HG03175 (cell line): ENCODE results near the gene TRAF4.

Source experiments
- ATAC-seq: cut with Tn5 transposase; IDR thresholded peaks from one replicate; pipeline ENCODE4 v1.9.1; 2021; ENCODE audit warnings: mild to moderate bottlenecking, moderate library complexity; ENCODE audit not compliant: unreplicated experiment

Gene TRAF4, protein sequence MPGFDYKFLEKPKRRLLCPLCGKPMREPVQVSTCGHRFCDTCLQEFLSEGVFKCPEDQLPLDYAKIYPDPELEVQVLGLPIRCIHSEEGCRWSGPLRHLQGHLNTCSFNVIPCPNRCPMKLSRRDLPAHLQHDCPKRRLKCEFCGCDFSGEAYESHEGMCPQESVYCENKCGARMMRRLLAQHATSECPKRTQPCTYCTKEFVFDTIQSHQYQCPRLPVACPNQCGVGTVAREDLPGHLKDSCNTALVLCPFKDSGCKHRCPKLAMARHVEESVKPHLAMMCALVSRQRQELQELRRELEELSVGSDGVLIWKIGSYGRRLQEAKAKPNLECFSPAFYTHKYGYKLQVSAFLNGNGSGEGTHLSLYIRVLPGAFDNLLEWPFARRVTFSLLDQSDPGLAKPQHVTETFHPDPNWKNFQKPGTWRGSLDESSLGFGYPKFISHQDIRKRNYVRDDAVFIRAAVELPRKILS

GRCh38 chr17:28743243-28744103 lies at the start of gene TRAF4:
TSS of gene TRAF4 (plus strand) at chr17:28744011. CDS start at chr17:28744113, 102 bp downstream.
- peak; percentile 72 for ATAC-seq

GRCh38 chr17:28698253-28698941 lies 45.4 kb upstream of the TRAF4 start:
- no peak for ATAC-seq

DNA sequence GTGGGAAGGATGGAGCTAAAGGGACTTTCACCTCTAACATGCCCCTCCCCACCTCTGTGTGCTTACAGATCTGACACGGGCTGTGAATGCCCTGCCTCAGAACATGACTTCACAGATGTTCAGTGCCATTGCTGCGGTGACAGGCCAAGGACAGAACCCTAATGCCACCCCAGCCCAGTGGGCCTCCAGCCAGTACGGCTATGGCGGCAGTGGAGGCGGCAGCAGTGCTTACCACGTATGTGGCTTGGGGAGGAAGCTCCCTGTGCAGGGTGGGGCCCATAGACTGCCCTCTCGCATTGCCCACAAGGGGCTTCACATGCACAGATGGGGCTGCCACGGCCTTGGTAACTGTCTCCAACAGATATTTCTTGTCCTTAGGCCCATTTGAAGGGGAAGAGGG lies 43.5 kb upstream of the TRAF4 start:
- ATAC-seq: no peak

DNA sequence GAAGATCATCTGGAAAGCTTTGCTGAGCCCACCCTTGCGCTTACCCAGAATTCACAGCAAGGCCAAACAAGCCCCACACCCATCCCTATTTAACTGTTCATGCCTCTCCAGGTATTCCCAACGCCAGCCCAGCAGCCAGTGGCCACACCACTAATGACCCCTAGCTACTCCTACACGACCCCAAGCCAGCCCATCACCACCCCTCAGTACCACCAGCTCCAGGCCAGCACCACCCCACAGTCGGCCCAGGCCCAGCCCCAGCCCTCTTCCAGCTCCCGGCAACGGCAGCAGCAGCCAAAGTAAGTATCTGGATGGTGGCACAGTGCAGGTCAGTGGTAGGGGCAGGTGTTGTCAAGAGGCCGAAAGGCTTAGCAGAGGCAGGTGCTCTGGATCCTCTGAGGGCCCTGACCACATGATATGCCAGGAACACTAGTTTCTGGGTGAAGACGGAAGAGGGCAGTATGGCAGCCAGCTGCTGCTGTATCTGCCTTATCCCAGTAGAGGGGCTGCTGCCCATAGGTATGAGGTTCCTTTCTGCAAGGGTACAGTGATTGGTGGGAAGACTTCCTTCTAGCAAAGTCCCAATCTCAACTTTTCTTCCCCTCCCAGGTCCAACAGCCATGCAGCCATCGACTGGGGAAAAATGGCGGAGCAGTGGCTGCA lies 42.9 kb upstream of the TRAF4 start:
- ATAC-seq: no peak

DNA sequence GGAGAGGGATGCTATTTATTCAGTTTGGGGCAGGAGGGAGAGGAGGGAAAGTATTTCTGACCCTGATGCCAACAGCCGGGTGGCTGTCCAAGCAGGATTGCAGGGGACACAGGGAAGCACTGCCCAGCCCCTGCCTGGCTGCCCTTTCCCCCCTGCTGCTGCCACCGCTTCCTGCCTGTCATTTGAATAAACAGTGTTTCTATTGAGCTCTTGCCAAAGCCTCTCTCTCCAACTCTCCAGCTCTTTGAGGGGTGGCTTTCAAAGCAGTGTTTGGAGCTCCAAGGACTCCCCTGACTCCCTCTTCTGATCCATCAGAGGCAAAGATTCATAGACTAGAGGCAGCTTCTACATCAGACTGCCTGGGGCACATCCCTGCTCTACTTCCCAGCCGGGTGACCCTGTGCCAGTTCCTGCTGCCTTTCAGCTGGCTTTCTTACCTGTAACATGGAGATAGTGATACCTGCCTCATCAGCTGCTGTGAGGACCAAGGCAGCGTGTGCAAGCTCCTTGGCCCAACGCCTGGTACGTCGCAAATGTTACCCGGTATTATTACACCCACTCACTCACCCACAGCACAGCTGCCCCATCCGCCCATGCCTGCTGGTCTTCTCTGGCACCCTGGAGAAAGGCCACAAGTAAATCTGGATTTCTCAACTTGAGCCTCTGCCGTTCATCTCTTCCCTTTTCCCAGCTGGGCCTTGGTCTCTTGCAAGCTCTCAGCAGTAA lies 41.6 kb upstream of the TRAF4 start:
- ATAC-seq: no peak

- no peak for ATAC-seq
Measured at GRCh38 chr17:28702752-28703150, 41.1 kb upstream of the TRAF4 start.

DNA sequence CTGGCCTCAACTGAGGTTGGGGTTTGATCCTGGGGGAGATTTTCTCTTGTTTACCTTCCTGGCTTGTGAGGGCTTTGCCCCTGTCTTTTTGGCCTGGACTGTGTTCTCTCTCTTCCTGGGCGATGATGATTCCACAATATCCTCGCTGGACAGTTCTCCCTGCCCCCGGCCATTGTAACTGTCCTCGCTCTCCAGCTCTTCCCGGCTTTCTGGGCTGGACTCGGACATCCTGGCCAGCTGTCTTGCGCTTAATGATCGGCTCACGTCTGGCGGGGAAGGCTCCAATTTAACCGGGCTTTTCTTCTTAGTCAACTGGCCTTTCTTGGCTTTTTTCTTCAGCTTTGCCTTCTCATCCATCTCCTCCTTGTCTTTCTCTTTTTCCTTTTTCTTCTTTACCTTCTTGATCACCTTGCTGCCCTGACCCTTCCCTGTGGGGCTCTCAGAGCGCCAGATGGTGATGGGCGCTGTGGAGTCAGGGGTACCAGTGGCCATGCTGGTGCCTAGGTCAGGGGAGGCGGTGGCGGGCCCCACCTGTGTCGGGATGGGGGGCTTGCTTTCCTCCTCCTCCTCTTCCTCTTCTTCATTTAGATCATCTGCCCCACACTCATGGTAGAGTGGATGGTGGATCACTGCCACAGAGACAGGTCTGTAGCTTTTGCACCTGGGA lies 40.1 kb upstream of the TRAF4 start:
- no peak for ATAC-seq

- no peak for ATAC-seq
Measured at GRCh38 chr17:28704219-28704858, 39.5 kb upstream of the TRAF4 start.

- ATAC-seq: no peak
Measured at GRCh38 chr17:28705074-28705659, 38.6 kb upstream of the TRAF4 start.

DNA sequence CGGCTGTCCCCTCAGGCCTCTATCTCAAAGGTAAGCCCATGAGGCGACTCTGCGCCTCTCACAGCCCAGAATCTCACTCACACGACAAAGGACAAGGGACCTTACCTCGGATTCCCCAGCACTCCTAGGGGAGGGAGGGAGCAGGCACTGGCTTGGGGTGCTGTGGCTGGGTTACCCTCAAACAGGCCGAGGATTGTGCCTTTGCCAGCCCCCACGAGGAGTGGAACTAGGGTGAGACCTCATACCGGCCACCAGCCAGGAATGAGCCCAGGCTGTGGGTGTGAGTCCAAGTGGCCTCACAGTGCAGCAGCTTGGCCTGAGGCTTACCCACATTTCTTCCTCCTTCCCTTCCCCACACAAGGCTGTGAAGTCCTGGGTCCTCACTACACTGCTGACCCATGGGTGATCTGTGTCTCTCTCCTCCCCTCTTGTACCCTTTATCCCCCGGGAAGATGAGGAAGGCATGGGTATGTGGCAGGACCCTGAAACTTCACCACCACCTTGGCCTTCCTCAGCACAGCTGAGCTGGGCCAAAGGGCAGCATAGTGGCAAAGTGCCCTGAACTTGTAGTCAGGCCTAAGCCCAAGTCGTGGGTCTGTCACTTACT lies 38.0 kb upstream of the TRAF4 start:
- no peak for ATAC-seq

DNA sequence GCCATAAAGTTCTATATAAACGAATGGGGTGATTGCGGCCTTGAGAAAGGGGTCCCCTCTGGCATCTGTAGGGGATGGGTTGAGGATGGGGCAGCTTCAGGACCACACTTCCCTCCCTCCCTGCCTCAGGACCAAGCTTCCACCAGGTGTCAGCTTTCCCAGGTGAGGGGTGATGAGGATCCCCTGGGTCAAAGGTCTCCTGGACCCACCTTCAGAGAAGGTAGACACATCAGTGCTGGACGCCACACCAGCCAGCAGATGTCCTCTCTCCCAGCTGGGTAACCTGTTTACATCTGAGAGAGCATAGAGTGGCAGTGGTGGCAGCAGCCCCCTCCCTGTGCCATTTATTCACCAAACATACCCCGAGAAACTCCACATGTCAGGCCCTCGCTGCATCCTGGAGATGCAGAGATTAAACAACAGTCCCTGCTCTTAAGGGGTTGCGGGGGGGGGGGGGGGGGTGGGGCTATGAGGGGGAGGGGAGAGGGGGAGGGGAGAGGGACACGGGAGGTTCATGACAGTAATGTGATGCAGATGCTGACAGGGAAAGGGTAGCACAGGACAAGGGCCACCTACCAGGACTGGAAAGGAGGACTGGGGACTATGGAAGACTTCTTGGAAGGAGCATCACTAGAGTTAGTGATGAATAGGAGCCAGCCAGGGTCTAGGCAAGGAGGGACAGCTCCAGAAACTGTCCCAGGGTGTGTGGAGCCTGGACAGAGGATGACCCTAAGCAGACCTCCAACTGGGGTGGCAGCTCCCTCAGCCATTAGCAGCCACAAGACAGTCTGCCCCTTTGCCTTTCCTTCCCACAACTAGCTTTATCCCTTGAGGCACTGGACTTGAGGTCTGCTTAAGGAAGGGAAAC lies 37.1 kb upstream of the TRAF4 start:
- no peak for ATAC-seq

GRCh38 chr17:28707339-28707720 lies 36.5 kb upstream of the TRAF4 start:
- ATAC-seq: no peak

DNA sequence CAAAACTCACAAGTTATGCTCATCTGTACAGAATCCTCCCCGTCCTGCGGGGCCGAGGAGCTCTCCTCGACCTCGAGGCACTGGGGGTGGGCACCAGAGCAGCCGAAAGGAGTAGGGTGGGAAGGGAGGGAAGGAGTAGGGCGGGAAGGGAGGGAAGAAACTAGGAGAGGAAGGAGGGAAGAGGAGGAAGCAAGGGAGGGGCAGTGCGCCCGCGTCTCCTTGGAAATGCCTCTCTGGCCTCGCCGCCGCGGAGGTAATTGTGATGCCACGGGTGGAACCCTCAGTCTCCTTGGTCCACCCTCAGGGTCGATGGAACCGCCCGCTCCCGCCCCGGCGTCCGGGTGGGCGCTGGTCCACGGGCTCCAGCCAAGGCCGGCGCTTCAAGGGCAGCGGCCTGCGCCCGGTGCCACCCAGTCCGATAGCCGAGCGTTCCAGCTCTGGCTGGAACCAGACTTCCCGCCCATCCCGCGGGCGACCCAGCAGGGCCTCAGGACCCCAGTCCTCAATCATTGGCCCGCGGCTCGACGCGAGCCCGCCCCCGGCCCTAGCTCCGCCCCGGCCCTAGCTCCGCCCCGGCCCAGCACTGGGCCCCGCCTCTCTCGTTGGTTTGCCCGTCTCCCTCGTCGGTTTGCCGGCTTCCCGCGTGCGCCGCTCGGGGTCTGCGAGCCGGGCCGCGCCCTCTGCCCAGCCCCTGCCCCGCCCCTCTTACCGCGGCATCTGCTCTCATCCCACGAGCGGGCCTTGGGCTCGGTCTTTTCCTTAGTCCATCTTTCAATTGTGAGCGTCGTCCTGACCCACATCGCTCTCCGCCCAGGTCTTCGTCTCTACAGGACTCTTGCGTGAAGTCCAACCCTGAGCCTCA lies 32.7 kb upstream of the TRAF4 start:
- ATAC-seq: peak; percentile 70

- peak; percentile 15 for ATAC-seq
Measured at GRCh38 chr17:28711723-28712031, 32.1 kb upstream of the TRAF4 start, which contains the start of gene PROCA1. TSS of gene PROCA1 (minus strand) at chr17:28711888. CDS start at chr17:28711660, 228 bp downstream.

GRCh38 chr17:28712032-28712704 lies 31.6 kb upstream of the TRAF4 start:
- ATAC-seq: no peak
